CD14-positive monocyte (primary cell): Measurements from ENCODE around the gene DOC2A. TPM values are rescaled to one million over a fixed set of nuclear protein-coding genes. Genes with fewer than 3 reads are reported as not detected.

ENCODE experiments used
- DNase-seq, 3 donors: peaks; one replicate each; pipeline ENCODE4 v3.0.0-alpha.2; 2011 to 2022
- H2AFZ ChIP-seq: 2 replicates; pipeline ENCODE4 v1.6.0; 2012; ENCODE audit warnings: mild to moderate bottlenecking, low read depth, low read length, inconsistent platforms; ENCODE audit not compliant: insufficient read depth, poor library complexity, severe bottlenecking
- H3K27ac ChIP-seq, 2 donors: 1 replicate in 1 of 2; 2 replicates in 1 of 2; pipeline ENCODE4 v1.5.1; 2012 to 2013; ENCODE audit warnings: low read length in 2 of 2, control low read depth in 1 of 2, inconsistent platforms in 1 of 2, low read depth in 1 of 2, mild to moderate bottlenecking in 1 of 2
- H3K27me3 ChIP-seq, 2 donors: one replicate each; pipeline versions ENCODE4 v1.6.0 to v1.6.1; 2011 to 2013; ENCODE audit warnings: low read length in 2 of 2; ENCODE audit not compliant: control insufficient read depth in 2 of 2, insufficient read depth in 2 of 2
- H3K36me3 ChIP-seq, 2 donors: replicated peaks in 1 of 2; 1 replicate in 1 of 2; 2 replicates in 1 of 2; pipeline versions ENCODE4 v1.5.1 to v1.6.1; 2012 to 2013; ENCODE audit warnings: low read length in 2 of 2, control low read depth in 1 of 2, inconsistent platforms in 1 of 2, mild to moderate bottlenecking in 1 of 2; ENCODE audit not compliant: insufficient read depth in 2 of 2, control insufficient read depth in 1 of 2
- H3K4me1 ChIP-seq, 2 donors: 1 replicate in 1 of 2; 2 replicates in 1 of 2; pipeline versions ENCODE4 v1.5.1 to v1.6.1; 2012 to 2013; ENCODE audit warnings: low read length in 2 of 2, control low read depth in 1 of 2, inconsistent platforms in 1 of 2, mild to moderate bottlenecking in 1 of 2, moderate library complexity in 1 of 2; ENCODE audit not compliant: insufficient read depth in 2 of 2, control insufficient read depth in 1 of 2
- H3K4me2 ChIP-seq: replicated peaks from 2 replicates; pipeline ENCODE3; 2012; ENCODE audit warnings: low read length, moderate library complexity, mild to moderate bottlenecking; ENCODE audit not compliant: poor library complexity, severe bottlenecking; ENCODE audit errors: extremely low read depth
- H3K4me3 ChIP-seq, 3 experiments: fragments of 200-600 bp in 1 of 3; sonication (generic) in 1 of 3; replicated peaks in 1 of 3; 1 replicate in 2 of 3; 2 replicates in 1 of 3; pipeline ENCODE4 v1.5.1; 2011 to 2013; ENCODE audit warnings: low read length in 3 of 3, mild to moderate bottlenecking in 3 of 3, control low read depth in 2 of 3, low read depth in 2 of 3, inconsistent platforms in 1 of 3, moderate library complexity in 1 of 3
- H3K79me2 ChIP-seq: 2 replicates; pipeline ENCODE4 v1.6.0; 2012; ENCODE audit warnings: mild to moderate bottlenecking, control low read depth, inconsistent platforms, low read length, moderate library complexity; ENCODE audit not compliant: insufficient read depth
- H3K9ac ChIP-seq: 2 replicates; pipeline ENCODE4 v1.6.0; 2017; ENCODE audit warnings: low read length, mild to moderate bottlenecking; ENCODE audit not compliant: insufficient read depth, poor library complexity, severe bottlenecking
- H3K9me3 ChIP-seq, 2 donors: replicated peaks in 1 of 2; 1 replicate in 1 of 2; 2 replicates in 1 of 2; pipeline versions ENCODE4 v1.5.1 to v1.6.1; 2012 to 2013; ENCODE audit warnings: low read length in 2 of 2, control low read depth in 1 of 2; ENCODE audit not compliant: control insufficient read depth in 1 of 2, insufficient read depth in 1 of 2
- H4K20me1 ChIP-seq: 2 replicates; pipeline ENCODE4 v1.6.0; 2012; ENCODE audit warnings: mild to moderate bottlenecking, low read length, control low read depth, moderate library complexity; ENCODE audit not compliant: insufficient read depth
- H3K27ac Mint-ChIP-seq, 7 donors: one replicate each; pipeline ENCODE4 v1.8.0; 2020; ENCODE audit warnings: mild to moderate bottlenecking in 7 of 7, mixed read lengths in 7 of 7, moderate library complexity in 6 of 7, inconsistent platforms in 2 of 7
- H3K27me3 Mint-ChIP-seq, 3 donors: one replicate each; pipeline ENCODE4 v1.8.0; 2021 to 2022; ENCODE audit warnings: low read depth in 3 of 3, mild to moderate bottlenecking in 3 of 3, mixed read lengths in 3 of 3, moderate library complexity in 3 of 3, inconsistent platforms in 1 of 3
- H3K36me3 Mint-ChIP-seq, 2 donors: one replicate each; pipeline ENCODE4 v1.8.0; 2020; ENCODE audit warnings: mixed read lengths in 2 of 2, inconsistent platforms in 1 of 2, mild to moderate bottlenecking in 1 of 2
- H3K4me1 Mint-ChIP-seq: one replicate; pipeline ENCODE4 v1.8.0; 2020; ENCODE audit warnings: mild to moderate bottlenecking, mixed read lengths
- H3K4me3 Mint-ChIP-seq, 2 donors: one replicate each; pipeline ENCODE4 v1.8.0; 2020; ENCODE audit warnings: mild to moderate bottlenecking in 2 of 2, mixed read lengths in 2 of 2, moderate library complexity in 1 of 2
- H3K9me3 Mint-ChIP-seq, 7 donors: one replicate each; pipeline ENCODE4 v1.8.0; 2020 to 2022; ENCODE audit warnings: mixed read lengths in 7 of 7, mild to moderate bottlenecking in 6 of 7, moderate library complexity in 6 of 7, inconsistent platforms in 2 of 7
- CTCF ChIP-seq: fragments of 200-600 bp; IDR thresholded peaks from one replicate; pipeline ENCODE4 v1.8.0; 2022; ENCODE audit warnings: antibody characterized with exemption, mild to moderate bottlenecking
- WGBS: methylation state at CpG from one replicate; pipeline ENCODE4 v1.1.5; 2013; ENCODE audit warnings: missing lambda C conversion rate; ENCODE audit not compliant: insufficient coverage; 5-methylcytosine and 5-hydroxymethylcytosine counted together
- intact Hi-C, 2 donors: fragments of 100-400 bp; cut with micrococcal nuclease; formaldehyde crosslinking; loops; one replicate each; pipeline versions ENCODE4 v1.15.0 to v1.15.1; 2023
- polyA plus RNA-seq, 3 donors: library from polyadenylated mRNA; depleted of rRNA in 1 of 3; unstranded in 2 of 3; stranded (reverse) in 1 of 3; fragments of 300-500 nt in 2 of 3; fragments of >200 nt in 1 of 3; fragmentation: Illumina TruSeq in 2 of 3; gene quantifications; 1 replicate in 2 of 3; 2 replicates in 1 of 3; pipeline ENCODE4 v1.2.3, GENCODE V29; 2012 to 2021

Gene DOC2A
- polyA plus RNA-seq, 3 donors = 0.23 to 3.7 (median 0.66) TPM

GRCh38 chr16:30006095-30006473 is 4.7 kb downstream of the DOC2A start:
- H3K36me3 Mint-ChIP-seq = peaks cover 21 to 33% of the 10 kb centered on the region in 2 donors
- 94% methylated on average over 18 of the region's 18 CpGs for WGBS
- DNase-seq = no peak
- H3K4me3 Mint-ChIP-seq = no peak overlapping the region
- peaks cover 14 to 30% (median 23%) of the 10 kb centered on the region in 3 donors for H3K27me3 Mint-ChIP-seq
- intact Hi-C loops = loop anchor here in 1 of 2 donors (5.0 kb wide), 2 partner anchors 59 to 309 kb away; no protein-coding TSS in a partner anchor
- Histone ChIP-seq H3K36me3 (peaks cover 8 to 28% of the 10 kb centered on the region in 2 donors), H2AFZ (no peak overlapping the region), H4K20me1 (peaks cover 5% of the 10 kb centered on the region), H3K4me2 (no peak overlapping the region), H3K27me3 (peaks cover 8 to 19% of the 10 kb centered on the region in 2 donors), H3K4me1 (peaks cover 6 to 9% of the 10 kb centered on the region in 2 donors), H3K79me2 (no peaks in the 10 kb centered on the region), H3K4me3 (no peak overlapping the region), H3K27ac (no peak overlapping the region), H3K9me3 (peaks cover 0 to 4% of the 10 kb centered on the region in 2 donors), H3K9ac (no peak overlapping the region)
- no peak for TF ChIP-seq CTCF
- no peak overlapping the region for H3K27ac Mint-ChIP-seq
- peaks cover 4% of the 10 kb centered on the region for H3K4me1 Mint-ChIP-seq
- H3K9me3 Mint-ChIP-seq = peaks cover 0 to 7% (median 3%) of the 10 kb centered on the region in 7 donors

GRCh38 chr16:30005341-30006094 is 5.3 kb downstream of the DOC2A start:
- Histone ChIP-seq H3K9ac (no peak overlapping the region), H3K9me3 (peaks cover 0 to 2% of the 10 kb centered on the region in 2 donors), H3K36me3 (peaks cover 14 to 33% of the 10 kb centered on the region in 2 donors), H3K4me1 (peaks cover 2 to 4% of the 10 kb centered on the region in 2 donors), H3K4me2 (no peak overlapping the region), H3K79me2 (no peaks in the 10 kb centered on the region), H3K4me3 (no peak overlapping the region), H2AFZ (no peak overlapping the region), H3K27ac (no peak overlapping the region), H3K27me3 (peaks cover 6 to 15% of the 10 kb centered on the region in 2 donors), H4K20me1 (peaks cover 7% of the 10 kb centered on the region)
- peaks cover 2% of the 10 kb centered on the region for H3K4me1 Mint-ChIP-seq
- DNase-seq = peak; percentile 15 to 34 (median 26)
- 72% methylated on average over 24 of the region's 35 CpGs for WGBS
- intact Hi-C loops = loop anchor here in 1 of 2 donors (5.0 kb wide), 2 partner anchors 58 to 308 kb away; no protein-coding TSS in a partner anchor
- peaks cover 12 to 25% (median 18%) of the 10 kb centered on the region in 3 donors for H3K27me3 Mint-ChIP-seq
- peaks cover 0 to 5% (median 2%) of the 10 kb centered on the region in 7 donors for H3K9me3 Mint-ChIP-seq
- TF ChIP-seq CTCF = peak; percentile 77
- no peak overlapping the region for H3K27ac Mint-ChIP-seq
- peaks cover 23 to 38% of the 10 kb centered on the region in 2 donors for H3K36me3 Mint-ChIP-seq
- no peak overlapping the region for H3K4me3 Mint-ChIP-seq
